ENCODE measurements around the gene EIF2AK3. TPM values are rescaled to one million over a fixed set of nuclear protein-coding genes. Genes with fewer than 3 reads are reported as not detected.
A peak's percentile ranks its signal among the peaks of the same experiment; 100 is the strongest.

Gene EIF2AK3
- polyA plus RNA-seq, 1 of the 3 experiments (the other 2 are of a cell fraction): 2.2 TPM

- H2AFZ ChIP-seq (ENCODE audit: low read depth): no peak overlapping the region
- H4K20me1 ChIP-seq (ENCODE audit: insufficient read depth): no peaks in the 10 kb centered on the region
- POLR2A ChIA-PET: no interaction called here
- no peak for TF ChIP-seq RCOR1 (IDR thresholded peaks at IDR 0.05; ENCODE audit: low read length)
- TF ChIP-seq MEF2A (IDR thresholded peaks at IDR 0.05; ENCODE audit: borderline replicate concordance, low read depth): no peak
- TF ChIP-seq RFX5 (IDR thresholded peaks at IDR 0.05; ENCODE audit: low read length): no peak
- no peak for TF ChIP-seq FOXJ3 (CRISPR knock-in tag; IDR thresholded peaks at IDR 0.05)
- no peak for TF ChIP-seq TAF1 (IDR thresholded peaks at IDR 0.05; ENCODE audit: borderline replicate concordance, low read depth, low read length)
- peak; percentile 16; the same call in 1 of the 2 replicates for TF ChIP-seq FOSL2 (IDR thresholded peaks at IDR 0.05; ENCODE audit: borderline replicate concordance, low read depth)
- H3K36me3 ChIP-seq (replicated peaks in 1 of 2; ENCODE audit: control insufficient read depth in 1 of 2, insufficient read depth in 2 of 2, low read length in 1 of 2): no peaks in the 10 kb centered on the region
- H3K9me3 ChIP-seq: no peaks in the 10 kb centered on the region
- H3K4me2 ChIP-seq: no peak overlapping the region
- H3F3A ChIP-seq (replicated peaks; ENCODE audit: insufficient read depth): peaks cover 37% of the 10 kb centered on the region
- peak overlapping the region in 1 of 2 experiments; percentile 88; a peak in 2 of 4 replicates for H3K27ac ChIP-seq (ENCODE audit: low read depth in 2 of 2, low read length in 1 of 2)
- H3K4me3 ChIP-seq (ENCODE audit: low read depth in 2 of 2, low read length in 1 of 2): no peak overlapping the region
- H3K9ac ChIP-seq: no peak overlapping the region
- peaks cover 0 to 19% of the 10 kb centered on the region in 2 experiments; a peak in 2 of 4 replicates for H3K4me1 ChIP-seq (ENCODE audit: control insufficient read depth in 1 of 2, insufficient read depth in 2 of 2, low read depth in 1 of 2, low read length in 1 of 2)
- no peak for DNase-seq
- CTCF ChIA-PET: interaction anchor here (3.8 to 4.3 kb wide), 3 partner anchors 12 to 66 kb away, joined by 21 to 32 read pairs (median 26); no protein-coding TSS in a partner anchor
- H3K79me2 ChIP-seq (ENCODE audit: insufficient read depth): no peaks in the 10 kb centered on the region
- H3K9me2 ChIP-seq: no peaks in the 10 kb centered on the region
- H3K27me3 ChIP-seq (ENCODE audit: insufficient read depth): no peaks in the 10 kb centered on the region
- 91% methylated on average over 2 of the region's 2 CpGs for WGBS (ENCODE audit: low lambda C conversion rate)
Measured at GRCh38 chr2:88657131-88657530, 29.9 kb upstream of the EIF2AK3 start.

- Histone ChIP-seq H3K9ac (no peak overlapping the region), H4K20me1 (ENCODE audit: insufficient read depth) (no peaks in the 10 kb centered on the region), H3K27ac (ENCODE audit: low read depth in 2 of 2, low read length in 1 of 2) (peak overlapping the region in 1 of 2 experiments; percentile 88; a peak in 2 of 4 replicates), H3K9me3 (no peaks in the 10 kb centered on the region), H3K4me2 (no peak overlapping the region), H3F3A (replicated peaks; ENCODE audit: insufficient read depth) (peaks cover 37% of the 10 kb centered on the region), H3K27me3 (ENCODE audit: insufficient read depth) (no peaks in the 10 kb centered on the region), H3K79me2 (ENCODE audit: insufficient read depth) (no peaks in the 10 kb centered on the region), H3K9me2 (no peaks in the 10 kb centered on the region), H3K4me3 (ENCODE audit: low read depth in 2 of 2, low read length in 1 of 2) (no peak overlapping the region), H3K36me3 (replicated peaks in 1 of 2; ENCODE audit: control insufficient read depth in 1 of 2, insufficient read depth in 2 of 2, low read length in 1 of 2) (no peaks in the 10 kb centered on the region), H2AFZ (ENCODE audit: low read depth) (no peak overlapping the region), H3K4me1 (ENCODE audit: control insufficient read depth in 1 of 2, insufficient read depth in 2 of 2, low read depth in 1 of 2, low read length in 1 of 2) (peaks cover 0 to 19% of the 10 kb centered on the region in 2 experiments; a peak in 2 of 4 replicates)
- no peak for DNase-seq
- TF ChIP-seq REST (IDR thresholded peaks at IDR 0.05; ENCODE audit: low read depth, low read length): no peak
- no peak for TF ChIP-seq JUND (IDR thresholded peaks at IDR 0.05)
- TF ChIP-seq SMC3 (IDR thresholded peaks at IDR 0.05; ENCODE audit: low read depth, low read length): no peak
- TF ChIP-seq EZH2phosphoT487 (IDR thresholded peaks at IDR 0.05; ENCODE audit: borderline replicate concordance, low read depth): no peak
- no peak for TF ChIP-seq GABPA (IDR thresholded peaks at IDR 0.05; ENCODE audit: low read depth)
- no peak for TF ChIP-seq FOXM1 (IDR thresholded peaks at IDR 0.05; ENCODE audit: low read depth)
- TF ChIP-seq TEAD4 (IDR thresholded peaks at IDR 0.05; ENCODE audit: borderline replicate concordance, insufficient read depth): no peak
- no peak for TF ChIP-seq IRF3 (IDR thresholded peaks at IDR 0.05; ENCODE audit: low read depth, low read length)
- no peak for TF ChIP-seq ZBTB33 (IDR thresholded peaks at IDR 0.05; ENCODE audit: borderline replicate concordance, low read depth)
- no peak for TF ChIP-seq TCF12 (IDR thresholded peaks at IDR 0.05)
- TF ChIP-seq RXRA (IDR thresholded peaks at IDR 0.05; ENCODE audit: borderline replicate concordance, low read depth): no peak
- TF ChIP-seq MEF2A (IDR thresholded peaks at IDR 0.05; ENCODE audit: borderline replicate concordance, low read depth): no peak
- no peak for TF ChIP-seq FOXJ3 (CRISPR knock-in tag; IDR thresholded peaks at IDR 0.05)
- no peak for TF ChIP-seq MXI1 (IDR thresholded peaks at IDR 0.05; ENCODE audit: low read depth, low read length)
- no peak for TF ChIP-seq POLR2AphosphoS5 (IDR thresholded peaks at IDR 0.05; ENCODE audit: low read depth, low read length)
- no peak for TF ChIP-seq SIN3A (IDR thresholded peaks at IDR 0.05; ENCODE audit: borderline replicate concordance, low read depth, low read length)
- ChIA-PET CTCF (interaction anchor here (3.8 to 4.3 kb wide), 3 partner anchors 12 to 66 kb away, joined by 21 to 32 read pairs (median 26); no protein-coding TSS in a partner anchor), POLR2A (no interaction called here)
- 89% methylated on average over 3 of the region's 3 CpGs for WGBS (ENCODE audit: low lambda C conversion rate)
Measured at GRCh38 chr2:88656690-88657089, 29.4 kb upstream of the EIF2AK3 start.
